ENCODE measurements around the gene WIPF2.

Gene WIPF2

GRCh38 chr17:40218740-40219593, at the start of gene WIPF2:
Gene WIPF2 (plus strand): TSS chr17:40219304. CDS start chr17:40256460, 37,156 bp downstream.
- peak; percentile 98 for DNase-seq

GRCh38 chr17:40170325-40170724, 48.8 kb upstream of the WIPF2 start:
- DNase-seq = no peak

- no peak for DNase-seq
These were observed 47.4 kb upstream of the WIPF2 start for GRCh38 chr17:40171750-40172149.

- DNase-seq = no peak
These were observed 45.9 kb upstream of the WIPF2 start for GRCh38 chr17:40173091-40173777.

- DNase-seq = no peak
These were observed 45.3 kb upstream of the WIPF2 start for GRCh38 chr17:40173778-40174135.

- no peak for DNase-seq
These were observed 44.6 kb upstream of the WIPF2 start for GRCh38 chr17:40174514-40174913.

- peak; percentile 83 for DNase-seq
These were observed 43.0 kb upstream of the WIPF2 start for GRCh38 chr17:40175928-40176753.

- DNase-seq = peak; percentile 83
These were observed 42.4 kb upstream of the WIPF2 start for GRCh38 chr17:40176754-40177110.

GRCh38 chr17:40177275-40177874, 41.7 kb upstream of the WIPF2 start, which contains the start of gene RAPGEFL1:
Gene RAPGEFL1 (plus strand): TSS chr17:40177470. CDS start chr17:40177862, 392 bp downstream.
- DNase-seq = peak; percentile 79

- DNase-seq = no peak
These were observed 41.0 kb upstream of the WIPF2 start for GRCh38 chr17:40178021-40178601.

GRCh38 chr17:40178660-40179059, 40.4 kb upstream of the WIPF2 start:
- DNase-seq = no peak

GRCh38 chr17:40179923-40180659, 39.0 kb upstream of the WIPF2 start:
- DNase-seq = no peak

GRCh38 chr17:40180694-40181093, 38.4 kb upstream of the WIPF2 start:
- no peak for DNase-seq

- DNase-seq = no peak
These were observed 37.9 kb upstream of the WIPF2 start for GRCh38 chr17:40181205-40181604.

- no peak for DNase-seq
These were observed 36.5 kb upstream of the WIPF2 start for GRCh38 chr17:40182606-40183005.

GRCh38 chr17:40187238-40187637, 31.9 kb upstream of the WIPF2 start:
- DNase-seq = no peak

GRCh38 chr17:40188694-40189093, 30.4 kb upstream of the WIPF2 start:
- no peak for DNase-seq

- peak; percentile 19 for DNase-seq
These were observed 28.7 kb upstream of the WIPF2 start for GRCh38 chr17:40190197-40191021.

- peak; percentile 76 for DNase-seq
These were observed 27.6 kb upstream of the WIPF2 start for GRCh38 chr17:40191237-40192208.

- no peak for DNase-seq
These were observed 26.1 kb upstream of the WIPF2 start for GRCh38 chr17:40192961-40193360.

Measured in NCI-H510A treated with DMSO at 0.1 percent for 48 hours (cell line).